ENCODE results near the gene NOTCH1.
"Not testable (repeated sequence)": the region's sequence is repeated elsewhere in the genome, so short reads cannot be mapped to it uniquely, and the experiment has no call there.

Gene NOTCH1

DNA sequence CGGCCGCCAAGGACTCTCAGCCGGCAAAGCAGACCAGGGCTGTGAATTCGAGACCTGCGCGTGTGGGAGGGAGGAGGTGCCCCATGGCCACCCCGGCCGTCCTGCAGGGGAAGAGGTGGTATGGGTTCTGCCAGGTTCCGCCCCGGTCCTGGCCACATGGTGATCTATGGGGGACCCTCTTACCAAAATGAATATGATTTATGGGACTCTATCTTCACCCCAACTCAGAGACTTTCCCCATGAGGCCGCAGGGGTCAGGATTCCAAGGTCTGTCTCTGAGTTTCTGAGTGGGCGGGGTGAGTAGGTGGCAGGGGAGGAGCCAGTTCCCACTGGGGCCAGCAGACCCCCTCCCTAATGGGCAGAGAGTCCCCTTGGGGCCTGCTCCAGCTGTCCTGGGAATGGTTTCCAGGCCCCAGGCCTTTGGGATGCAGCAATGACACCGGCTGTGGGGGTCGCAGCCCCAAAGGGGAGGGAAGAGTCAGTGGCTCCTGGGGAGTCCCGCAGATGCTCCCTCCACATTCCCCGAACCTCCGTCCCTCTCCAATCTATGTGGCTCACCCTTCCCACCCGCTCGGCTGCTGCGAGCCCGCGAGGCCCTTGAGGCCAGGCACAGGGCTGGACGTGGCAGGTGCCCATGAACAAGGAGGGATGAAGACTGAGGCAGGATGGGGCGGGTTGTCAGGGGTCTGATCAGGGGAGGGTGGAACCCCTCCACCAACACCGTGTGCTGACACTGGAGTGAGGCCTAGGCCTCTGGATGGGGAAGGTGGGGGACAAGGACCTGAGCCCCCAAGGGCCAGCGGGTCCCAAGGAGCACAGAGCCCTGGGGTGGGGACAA lies 20.1 kb upstream of the NOTCH1 start:
- H3K4me3 ChIP-seq (ENCODE audit: low read length), result no peak overlapping the region
- peaks cover 42% of the 10 kb centered on the region for H3K4me1 ChIP-seq (ENCODE audit: control insufficient read depth, insufficient read depth, low read length)
- H3K27ac ChIP-seq (ENCODE audit: low read depth, low read length), result peak overlapping the region; percentile 76
- no peak overlapping the region for H3K9ac ChIP-seq (ENCODE audit: low read length)
- no peaks in the 10 kb centered on the region for H3K36me3 ChIP-seq (ENCODE audit: control insufficient read depth, insufficient read depth, low read length)
- no peaks in the 10 kb centered on the region for H3K27me3 ChIP-seq (ENCODE audit: control insufficient read depth, insufficient read depth, low read length)

DNA sequence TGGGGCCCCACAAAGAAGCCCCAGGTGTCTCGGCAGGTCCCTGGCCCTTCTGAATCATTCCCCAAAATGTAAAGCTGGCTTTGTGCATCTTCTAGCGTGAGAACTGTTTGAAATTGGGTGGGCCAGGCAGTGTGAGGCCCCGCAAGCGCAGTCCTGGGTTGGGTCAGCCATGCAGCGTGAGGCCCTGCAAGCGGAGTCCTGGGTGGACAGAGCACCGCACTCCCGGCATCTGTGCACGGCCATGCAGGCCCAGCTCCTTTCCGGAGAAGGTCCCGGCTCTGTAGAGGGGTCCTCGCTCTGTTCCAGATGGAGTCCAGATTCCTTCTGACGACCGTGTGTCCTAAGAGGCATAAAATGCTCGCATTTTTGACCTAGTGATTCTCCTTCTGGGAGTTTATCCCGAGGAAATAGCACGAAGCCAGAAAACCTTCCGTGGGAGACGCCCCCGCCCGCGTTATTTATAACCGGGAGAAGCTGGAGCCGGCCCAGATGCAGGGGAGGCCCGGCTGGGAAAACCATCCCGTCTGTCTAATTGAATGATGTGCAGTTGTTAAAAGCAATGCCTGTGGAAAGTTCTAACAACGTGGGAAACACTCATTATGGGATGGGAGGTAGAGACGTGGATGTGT lies 19.4 kb upstream of the NOTCH1 start:
- H3K36me3 ChIP-seq (ENCODE audit: control insufficient read depth, insufficient read depth, low read length), result no peaks in the 10 kb centered on the region
- peaks cover 42% of the 10 kb centered on the region for H3K4me1 ChIP-seq (ENCODE audit: control insufficient read depth, insufficient read depth, low read length)
- H3K27me3 ChIP-seq (ENCODE audit: control insufficient read depth, insufficient read depth, low read length), result no peaks in the 10 kb centered on the region
- peak overlapping the region; percentile 76 for H3K27ac ChIP-seq (ENCODE audit: low read depth, low read length)
- H3K4me3 ChIP-seq (ENCODE audit: low read length), result no peak overlapping the region
- no peak overlapping the region for H3K9ac ChIP-seq (ENCODE audit: low read length)

GRCh38 chr9:136564379-136564988 lies 18.6 kb upstream of the NOTCH1 start:
- Histone ChIP-seq H3K4me1 (ENCODE audit: control insufficient read depth, insufficient read depth, low read length) (peaks cover 42% of the 10 kb centered on the region), H3K27ac (ENCODE audit: low read depth, low read length) (peak overlapping the region; percentile 75), H3K4me3 (ENCODE audit: low read length) (no peak overlapping the region)

DNA sequence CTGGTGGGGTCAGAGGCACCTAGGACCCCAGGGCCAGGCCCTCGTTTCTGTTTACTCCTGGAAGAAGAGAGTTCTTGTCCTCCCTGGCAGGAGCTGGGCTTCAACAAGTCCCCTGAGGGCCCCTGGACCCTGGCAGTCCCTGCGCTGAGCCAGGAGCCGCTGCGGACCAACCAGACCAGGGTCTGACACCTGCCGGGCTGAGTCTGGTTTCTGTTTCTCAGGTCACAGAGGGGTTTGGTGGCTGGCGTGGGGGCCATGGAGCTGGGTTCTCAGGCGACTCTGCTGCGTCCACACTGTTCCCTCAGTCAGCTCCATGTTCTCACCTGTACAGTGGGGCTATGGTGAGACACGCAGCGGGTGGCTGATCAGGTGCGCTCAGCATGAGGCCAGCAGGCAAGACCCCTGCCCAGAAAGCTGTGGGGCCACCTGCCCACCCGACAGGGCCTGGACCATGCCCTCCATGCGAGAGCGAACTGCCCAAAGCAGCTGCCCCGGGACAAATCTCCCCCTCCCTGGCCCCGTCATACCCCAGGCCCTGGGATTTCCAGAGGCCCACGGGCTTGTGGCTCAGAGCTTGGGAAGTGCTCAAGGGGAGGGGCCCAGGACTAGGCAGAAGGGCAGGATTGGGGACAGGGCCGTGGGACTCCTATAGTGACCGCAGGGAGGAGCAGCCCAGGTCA lies 17.9 kb upstream of the NOTCH1 start:
- Histone ChIP-seq H3K36me3 (ENCODE audit: control insufficient read depth, insufficient read depth, low read length) (no peaks in the 10 kb centered on the region), H3K27ac (ENCODE audit: low read depth, low read length) (no peak overlapping the region), H3K9ac (ENCODE audit: low read length) (no peak overlapping the region), H3K4me3 (ENCODE audit: low read length) (no peak overlapping the region), H3K27me3 (ENCODE audit: control insufficient read depth, insufficient read depth, low read length) (no peaks in the 10 kb centered on the region), H3K4me1 (ENCODE audit: control insufficient read depth, insufficient read depth, low read length) (peaks cover 36% of the 10 kb centered on the region)

More at GRCh38 chr9:136564379-136564988, 18.6 kb upstream of the NOTCH1 start:
- H3K36me3 ChIP-seq (ENCODE audit: control insufficient read depth, insufficient read depth, low read length), result no peaks in the 10 kb centered on the region
- no peaks in the 10 kb centered on the region for H3K27me3 ChIP-seq (ENCODE audit: control insufficient read depth, insufficient read depth, low read length)
- H3K9ac ChIP-seq (ENCODE audit: low read length), result no peak overlapping the region

- no peaks in the 10 kb centered on the region for H3K27me3 ChIP-seq (ENCODE audit: control insufficient read depth, insufficient read depth, low read length)
- peaks cover 27% of the 10 kb centered on the region for H3K4me1 ChIP-seq (ENCODE audit: control insufficient read depth, insufficient read depth, low read length)
- H3K27ac ChIP-seq (ENCODE audit: low read depth, low read length), result no peak overlapping the region
- H3K4me3 ChIP-seq (ENCODE audit: low read length), result no peak overlapping the region
- H3K9ac ChIP-seq (ENCODE audit: low read length), result no peak overlapping the region
- H3K36me3 ChIP-seq (ENCODE audit: control insufficient read depth, insufficient read depth, low read length), result no peaks in the 10 kb centered on the region
Observed at GRCh38 chr9:136562746-136563495, 17.1 kb upstream of the NOTCH1 start.

- H3K4me1 ChIP-seq (ENCODE audit: control insufficient read depth, insufficient read depth, low read length), result peaks cover 20% of the 10 kb centered on the region
- H3K27ac ChIP-seq (ENCODE audit: low read depth, low read length), result no peak overlapping the region
- no peak overlapping the region for H3K9ac ChIP-seq (ENCODE audit: low read length)
- H3K36me3 ChIP-seq (ENCODE audit: control insufficient read depth, insufficient read depth, low read length), result no peaks in the 10 kb centered on the region
- no peak overlapping the region for H3K4me3 ChIP-seq (ENCODE audit: low read length)
- no peaks in the 10 kb centered on the region for H3K27me3 ChIP-seq (ENCODE audit: control insufficient read depth, insufficient read depth, low read length)
Observed at GRCh38 chr9:136561779-136562178, 15.9 kb upstream of the NOTCH1 start.

DNA sequence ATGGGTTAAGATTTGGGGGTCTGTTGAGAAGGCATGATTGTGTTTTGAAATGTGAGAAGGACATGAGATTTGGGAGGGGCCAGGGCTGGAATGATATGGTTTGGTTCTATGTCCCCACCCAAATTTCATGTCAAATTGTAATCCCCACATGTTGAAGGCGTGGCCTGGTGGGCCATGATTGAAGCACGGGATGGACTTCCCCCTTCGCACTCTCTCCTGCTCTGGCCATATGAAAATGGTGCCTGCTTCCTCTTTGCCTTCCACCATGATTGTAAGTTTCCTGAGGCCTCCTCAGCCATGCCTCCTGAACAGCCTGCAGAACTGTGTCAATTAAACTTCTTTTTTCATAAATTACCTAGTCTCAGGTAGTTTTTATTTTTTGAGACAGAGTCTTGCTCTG lies 14.7 kb upstream of the NOTCH1 start:
- Histone ChIP-seq H3K27me3 (ENCODE audit: control insufficient read depth, insufficient read depth, low read length) (no peaks in the 10 kb centered on the region), H3K4me1 (ENCODE audit: control insufficient read depth, insufficient read depth, low read length) (peaks cover 8% of the 10 kb centered on the region), H3K9ac (ENCODE audit: low read length) (no peak overlapping the region), H3K36me3 (ENCODE audit: control insufficient read depth, insufficient read depth, low read length) (no peaks in the 10 kb centered on the region), H3K4me3 (ENCODE audit: low read length) (no peak overlapping the region), H3K27ac (ENCODE audit: low read depth, low read length) (no peak overlapping the region)

DNA sequence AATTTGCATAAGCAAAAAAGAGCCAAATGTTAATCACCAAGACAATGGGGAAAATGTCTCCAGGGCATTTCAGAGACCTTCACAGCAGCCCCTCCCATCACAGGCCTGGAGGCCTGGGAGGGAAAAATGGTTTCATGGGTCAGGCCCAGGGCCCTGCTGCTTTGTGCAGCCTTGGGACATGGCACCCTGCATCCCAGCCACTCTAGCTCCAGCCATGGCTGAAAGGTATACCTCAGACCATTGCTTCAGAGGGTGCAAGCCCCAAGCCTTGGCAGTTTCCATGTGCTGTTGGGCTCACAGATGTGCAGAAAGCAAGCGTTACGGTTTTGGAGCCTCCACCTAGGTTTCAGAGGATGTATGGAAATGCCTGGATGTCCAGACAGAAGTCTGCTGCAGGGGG lies 13.5 kb upstream of the NOTCH1 start:
- H3K36me3 ChIP-seq (ENCODE audit: control insufficient read depth, insufficient read depth, low read length); H3K27ac ChIP-seq (ENCODE audit: low read depth, low read length); H3K27me3 ChIP-seq (ENCODE audit: control insufficient read depth, insufficient read depth, low read length); H3K4me1 ChIP-seq (ENCODE audit: control insufficient read depth, insufficient read depth, low read length); H3K9ac ChIP-seq (ENCODE audit: low read length); H3K4me3 ChIP-seq (ENCODE audit: low read length): not testable (repeated sequence)

- H3K9ac ChIP-seq (ENCODE audit: low read length); H3K27ac ChIP-seq (ENCODE audit: low read depth, low read length); H3K27me3 ChIP-seq (ENCODE audit: control insufficient read depth, insufficient read depth, low read length); H3K4me1 ChIP-seq (ENCODE audit: control insufficient read depth, insufficient read depth, low read length); H3K36me3 ChIP-seq (ENCODE audit: control insufficient read depth, insufficient read depth, low read length); H3K4me3 ChIP-seq (ENCODE audit: low read length): not testable (repeated sequence)
Observed at GRCh38 chr9:136558846-136559245, 13.0 kb upstream of the NOTCH1 start.

GRCh38 chr9:136558373-136558772 lies 12.5 kb upstream of the NOTCH1 start:
- H3K27ac ChIP-seq (ENCODE audit: low read depth, low read length), result no peak overlapping the region
- H3K9ac ChIP-seq (ENCODE audit: low read length), result no peak overlapping the region
- H3K4me1 ChIP-seq (ENCODE audit: control insufficient read depth, insufficient read depth, low read length), result no peaks in the 10 kb centered on the region
- no peaks in the 10 kb centered on the region for H3K27me3 ChIP-seq (ENCODE audit: control insufficient read depth, insufficient read depth, low read length)
- no peak overlapping the region for H3K4me3 ChIP-seq (ENCODE audit: low read length)
- no peaks in the 10 kb centered on the region for H3K36me3 ChIP-seq (ENCODE audit: control insufficient read depth, insufficient read depth, low read length)

DNA sequence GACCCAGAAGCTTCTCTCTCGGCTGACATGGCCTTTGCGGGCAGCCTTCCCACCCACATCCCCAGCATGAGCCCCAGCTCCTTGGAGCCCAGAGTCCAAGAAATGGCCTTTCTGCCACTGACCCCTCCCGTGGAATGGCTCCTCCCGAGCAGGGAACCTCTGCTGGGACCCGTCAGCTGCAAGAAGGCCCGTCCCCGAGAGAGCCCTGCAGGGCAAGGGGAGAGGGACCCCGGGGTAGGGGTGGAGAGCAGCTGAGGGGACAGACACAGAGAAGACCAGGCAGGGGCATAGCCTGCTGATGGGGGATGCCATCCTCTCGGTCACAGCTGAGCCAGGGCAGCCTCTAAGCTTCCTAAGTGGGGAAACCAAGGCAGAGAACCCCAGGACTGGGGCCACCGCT lies 11.2 kb upstream of the NOTCH1 start:
- no peaks in the 10 kb centered on the region for H3K27me3 ChIP-seq (ENCODE audit: control insufficient read depth, insufficient read depth, low read length)
- H3K4me1 ChIP-seq (ENCODE audit: control insufficient read depth, insufficient read depth, low read length), result peaks cover 8% of the 10 kb centered on the region
- H3K27ac ChIP-seq (ENCODE audit: low read depth, low read length), result no peak overlapping the region

DNA sequence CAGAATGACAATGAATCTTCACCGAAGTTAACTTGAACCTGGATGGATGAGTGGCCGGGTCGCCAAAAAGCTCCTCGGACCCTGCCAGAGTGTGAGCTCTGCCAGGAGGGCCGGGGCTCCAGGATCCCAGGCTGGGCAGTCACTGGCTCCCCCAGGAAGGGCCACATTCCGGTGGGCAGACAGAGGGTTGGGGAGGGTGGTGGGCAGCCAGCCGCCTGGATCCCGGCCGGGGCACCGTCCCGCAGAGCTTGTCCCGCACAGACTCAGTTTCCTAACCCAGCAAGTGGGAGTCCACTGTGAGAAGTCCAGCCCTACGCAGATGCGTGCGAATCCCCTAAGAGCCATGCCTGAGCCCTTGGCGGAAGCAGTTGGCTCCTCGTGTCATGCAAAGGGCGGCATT lies 10.3 kb upstream of the NOTCH1 start:
- H3K27ac ChIP-seq (ENCODE audit: low read depth, low read length), result no peak overlapping the region
- no peak overlapping the region for H3K4me3 ChIP-seq (ENCODE audit: low read length)
- H3K4me1 ChIP-seq (ENCODE audit: control insufficient read depth, insufficient read depth, low read length), result peaks cover 12% of the 10 kb centered on the region
- no peaks in the 10 kb centered on the region for H3K27me3 ChIP-seq (ENCODE audit: control insufficient read depth, insufficient read depth, low read length)
- no peak overlapping the region for H3K9ac ChIP-seq (ENCODE audit: low read length)
- H3K36me3 ChIP-seq (ENCODE audit: control insufficient read depth, insufficient read depth, low read length), result no peaks in the 10 kb centered on the region

More for the DNA sequence above, 11.2 kb upstream of the NOTCH1 start:
- no peak overlapping the region for H3K4me3 ChIP-seq (ENCODE audit: low read length)
- no peak overlapping the region for H3K9ac ChIP-seq (ENCODE audit: low read length)
- H3K36me3 ChIP-seq (ENCODE audit: control insufficient read depth, insufficient read depth, low read length), result no peaks in the 10 kb centered on the region
